GM23338 (cell line): ENCODE results near the gene NCLN. TPM values are rescaled to one million over a fixed set of nuclear protein-coding genes. Genes with fewer than 3 reads are reported as not detected.

ENCODE experiments used
- ATAC-seq: fragments of 200-7000 bp; cut with Tn5 transposase; 3 replicates; pipeline ENCODE4 v1.9.1; 2020
- DNase-seq: peaks from one replicate; pipeline ENCODE4 v3.0.0-alpha.2; 2015; ENCODE audit warnings: low spot score
- H2AFZ ChIP-seq: fragments of 200-600 bp; sonication (generic); 2 replicates; pipeline ENCODE4 v1.8.0; 2016; ENCODE audit warnings: antibody characterized with exemption, mild to moderate bottlenecking, moderate library complexity
- H3F3A ChIP-seq: fragments of 200-600 bp; sonication (generic); replicated peaks from 2 replicates; pipeline ENCODE4 v1.8.0; 2017; ENCODE audit warnings: antibody characterized with exemption, mixed run types, low read depth
- H3K27ac ChIP-seq: fragments of 200-600 bp; sonication (generic); 2 replicates; pipeline ENCODE4 v1.6.1; 2016; ENCODE audit warnings: low read depth
- H3K27me3 ChIP-seq: fragments of 200-600 bp; sonication (generic); 2 replicates; pipeline ENCODE4 v1.8.0; 2016; ENCODE audit warnings: mild to moderate bottlenecking, mixed run types, moderate library complexity; ENCODE audit not compliant: insufficient read depth
- H3K36me3 ChIP-seq: fragments of 200-600 bp; sonication (generic); 2 replicates; pipeline ENCODE4 v1.8.0; 2016; ENCODE audit warnings: mild to moderate bottlenecking; ENCODE audit not compliant: insufficient read depth
- H3K4me1 ChIP-seq: fragments of 200-600 bp; sonication (generic); 2 replicates; pipeline ENCODE4 v1.8.0; 2016; ENCODE audit warnings: mild to moderate bottlenecking, moderate library complexity; ENCODE audit not compliant: insufficient read depth
- H3K4me2 ChIP-seq: fragments of 200-600 bp; sonication (generic); 2 replicates; pipeline ENCODE4 v1.7.1; 2017; ENCODE audit warnings: mixed run types
- H3K4me3 ChIP-seq: fragments of 200-600 bp; sonication (generic); 2 replicates; pipeline ENCODE4 v1.6.1; 2016; ENCODE audit warnings: mixed run types
- H3K79me2 ChIP-seq: fragments of 200-600 bp; sonication (generic); replicated peaks from 2 replicates; pipeline ENCODE4 v1.8.0; 2017; ENCODE audit warnings: mild to moderate bottlenecking; ENCODE audit not compliant: insufficient read depth
- H3K9me2 ChIP-seq: fragments of 200-600 bp; sonication (generic); 2 replicates; pipeline ENCODE4 v1.8.0; 2017; ENCODE audit not compliant: insufficient read depth
- H4K20me1 ChIP-seq: fragments of 200-600 bp; sonication (generic); replicated peaks from 2 replicates; pipeline ENCODE4 v1.8.0; 2017; ENCODE audit warnings: mild to moderate bottlenecking; ENCODE audit not compliant: insufficient read depth
- H3K27ac Mint-ChIP-seq: 2 replicates; pipeline ENCODE4 v1.8.0; 2020; ENCODE audit warnings: inconsistent platforms, mild to moderate bottlenecking, moderate library complexity, mixed read lengths
- H3K27me3 Mint-ChIP-seq: 3 replicates; pipeline ENCODE4 v1.8.0; 2022; ENCODE audit warnings: low read depth, mild to moderate bottlenecking, moderate library complexity, mixed read lengths, inconsistent platforms; ENCODE audit not compliant: insufficient read depth, poor library complexity
- H3K36me3 Mint-ChIP-seq: 3 replicates; pipeline ENCODE4 v1.8.0; 2021; ENCODE audit warnings: low read depth, mild to moderate bottlenecking, inconsistent platforms, moderate library complexity, mixed read lengths
- H3K4me1 Mint-ChIP-seq: 3 replicates; pipeline ENCODE4 v1.8.0; 2020; ENCODE audit warnings: mild to moderate bottlenecking, inconsistent platforms, mixed read lengths
- H3K4me3 Mint-ChIP-seq: 3 replicates; pipeline ENCODE4 v1.8.0; 2021; ENCODE audit warnings: moderate library complexity, mild to moderate bottlenecking, inconsistent platforms, mixed read lengths
- H3K9me3 Mint-ChIP-seq: 3 replicates; pipeline ENCODE4 v1.8.0; 2020; ENCODE audit warnings: moderate library complexity, mild to moderate bottlenecking, inconsistent platforms, mixed read lengths
- CREB1 ChIP-seq: fragments of 250-450 bp; sonication (Bioruptor Pico); IDR thresholded peaks from 2 replicates; pipeline ENCODE4 v1.5.0; 2020; ENCODE audit warnings: low read depth, mild to moderate bottlenecking, moderate library complexity
- JUNB ChIP-seq: IDR thresholded peaks from one replicate; pipeline ENCODE4 v1.6.1; 2016; ENCODE audit warnings: antibody characterized with exemption; ENCODE audit not compliant: unreplicated experiment
- NANOG ChIP-seq: IDR thresholded peaks from 2 replicates; pipeline ENCODE4 v1.6.1; 2016; ENCODE audit warnings: antibody characterized with exemption, borderline replicate concordance
- POLR2AphosphoS5 ChIP-seq: IDR thresholded peaks from 2 replicates; pipeline ENCODE4 v1.6.1; 2016; ENCODE audit warnings: antibody characterized with exemption, low read depth
- ZNF114 ChIP-seq: fragments of 250-450 bp; sonication (Bioruptor Pico); IDR thresholded peaks from 2 replicates; pipeline ENCODE4 v1.5.0; 2020; ENCODE audit warnings: mild to moderate bottlenecking, moderate library complexity
- ZNF331 ChIP-seq: fragments of 250-450 bp; sonication (Bioruptor Pico); IDR thresholded peaks from 2 replicates; pipeline ENCODE4 v1.5.0; 2020; ENCODE audit warnings: low read depth, mild to moderate bottlenecking, moderate library complexity
- polyA plus RNA-seq: library from polyadenylated mRNA; unstranded; fragments of >200 nt; fragmentation: Nextera tagmentation; extraction: Ambion mirVana; gene quantifications from 2 replicates; pipeline ENCODE4 v1.2.1, GENCODE V29; 2016
- total RNA-seq: library from RNA; depleted of rRNA; stranded (reverse); fragments of >200 nt; shearing (Covaris generic); gene quantifications from 2 replicates; pipeline ENCODE4 v1.2.3, GENCODE V29; 2014
- TF ChIP-seq, protein P1 (sequence below), 2 experiments: fragments of 200-600 bp in 1 of 2; sonication (generic) in 1 of 2; conservative IDR thresholded peaks; 2 replicates each; pipeline versions ENCODE4 v1.5.1 to v1.6.1; 2016 to 2017; ENCODE audit warnings: antibody characterized with exemption in 2 of 2, low read depth in 2 of 2, mild to moderate bottlenecking in 2 of 2, moderate library complexity in 1 of 2
- TF ChIP-seq, protein P2 (sequence below): IDR thresholded peaks from 2 replicates; pipeline ENCODE4 v1.6.1; 2016; ENCODE audit warnings: antibody characterized with exemption
- TF ChIP-seq, protein P3 (sequence below): IDR thresholded peaks from one replicate; pipeline ENCODE4 v1.6.1; 2018; ENCODE audit warnings: antibody characterized with exemption; ENCODE audit not compliant: unreplicated experiment

NCLN gene
- total and polyA plus RNA-seq, 2 experiments from 2014 or later = 85.6 to 125 TPM

DNA sequence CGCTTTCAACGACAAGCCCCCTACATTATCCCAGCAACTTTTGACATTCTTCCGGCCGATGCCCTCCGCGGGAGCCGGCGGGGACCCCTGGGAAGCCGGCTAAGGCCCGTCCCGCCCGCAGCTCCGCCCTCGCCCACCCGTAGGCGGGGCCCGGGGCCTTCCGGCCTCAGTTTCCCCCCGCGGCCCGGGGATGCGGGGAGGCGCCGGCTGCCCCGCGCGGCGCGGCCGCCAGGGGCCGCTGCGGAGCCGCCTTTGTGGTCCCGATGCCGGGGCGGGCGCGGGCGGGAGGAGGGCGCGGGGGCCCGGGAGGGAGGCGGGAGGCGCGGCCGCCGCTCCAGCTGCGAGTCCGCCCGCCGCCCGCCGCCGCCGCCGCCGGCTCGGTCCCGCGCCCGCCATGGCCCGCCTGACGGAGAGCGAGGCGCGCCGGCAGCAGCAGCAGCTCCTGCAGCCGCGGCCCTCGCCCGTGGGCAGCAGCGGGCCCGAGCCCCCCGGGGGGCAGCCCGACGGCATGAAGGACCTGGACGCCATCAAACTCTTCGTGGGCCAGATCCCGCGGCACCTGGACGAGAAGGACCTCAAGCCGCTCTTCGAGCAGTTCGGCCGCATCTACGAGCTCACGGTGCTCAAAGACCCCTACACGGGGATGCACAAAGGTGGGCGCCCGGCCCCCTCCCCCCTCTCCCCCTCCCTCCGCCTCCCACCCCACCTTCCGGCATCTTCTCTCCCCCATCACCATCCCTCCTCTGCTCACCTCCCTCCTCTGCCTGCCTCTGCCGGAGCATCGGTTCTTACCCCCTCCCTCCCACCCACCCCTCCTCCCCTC, 38.8 kb downstream of the NCLN start, which contains the start of gene CELF5:
CELF5 (plus strand) TSS at position 316 of the 823 bp plus-strand sequence; CDS start at position 395, 79 bp downstream.
- peak within 1 kb of the TSS; percentile 63 for H3K4me3 ChIP-seq
- H2AFZ ChIP-seq = no peak within 1 kb of the TSS
- DNase-seq = peak; percentile 75
- no peaks in the 10 kb centered on the region for H3K9me3 Mint-ChIP-seq
- TF ChIP-seq ZNF331 (CRISPR knock-in tag) = no peak
- no peak for TF ChIP-seq ZNF114 (CRISPR knock-in tag)
- TF ChIP-seq, protein P1, sequence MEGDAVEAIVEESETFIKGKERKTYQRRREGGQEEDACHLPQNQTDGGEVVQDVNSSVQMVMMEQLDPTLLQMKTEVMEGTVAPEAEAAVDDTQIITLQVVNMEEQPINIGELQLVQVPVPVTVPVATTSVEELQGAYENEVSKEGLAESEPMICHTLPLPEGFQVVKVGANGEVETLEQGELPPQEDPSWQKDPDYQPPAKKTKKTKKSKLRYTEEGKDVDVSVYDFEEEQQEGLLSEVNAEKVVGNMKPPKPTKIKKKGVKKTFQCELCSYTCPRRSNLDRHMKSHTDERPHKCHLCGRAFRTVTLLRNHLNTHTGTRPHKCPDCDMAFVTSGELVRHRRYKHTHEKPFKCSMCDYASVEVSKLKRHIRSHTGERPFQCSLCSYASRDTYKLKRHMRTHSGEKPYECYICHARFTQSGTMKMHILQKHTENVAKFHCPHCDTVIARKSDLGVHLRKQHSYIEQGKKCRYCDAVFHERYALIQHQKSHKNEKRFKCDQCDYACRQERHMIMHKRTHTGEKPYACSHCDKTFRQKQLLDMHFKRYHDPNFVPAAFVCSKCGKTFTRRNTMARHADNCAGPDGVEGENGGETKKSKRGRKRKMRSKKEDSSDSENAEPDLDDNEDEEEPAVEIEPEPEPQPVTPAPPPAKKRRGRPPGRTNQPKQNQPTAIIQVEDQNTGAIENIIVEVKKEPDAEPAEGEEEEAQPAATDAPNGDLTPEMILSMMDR (conservative IDR thresholded peaks at IDR 0.05; ENCODE audit: low read depth in 2 of 2) = peak in 1 of 2 experiments; percentile 56; a peak in 3 of 4 replicates
- peaks cover 11% of the 10 kb centered on the region for H3K4me1 ChIP-seq
- H3K4me2 ChIP-seq = peak within 1 kb of the TSS; percentile 77
- H3K9me2 ChIP-seq = no peaks in the 10 kb centered on the region
- H3K4me1 Mint-ChIP-seq = peaks cover 24% of the 10 kb centered on the region
- H3K36me3 Mint-ChIP-seq = no peaks in the 10 kb centered on the region
- no peak within 1 kb of the TSS for H3K27ac ChIP-seq
- H3K27me3 Mint-ChIP-seq = peaks cover 18% of the 10 kb centered on the region
- H3K27me3 ChIP-seq = no peaks in the 10 kb centered on the region
- peak within 1 kb of the TSS; percentile 71 for H3K4me3 Mint-ChIP-seq
- peak; percentile 23 for ATAC-seq
- no peaks in the 10 kb centered on the region for H3K79me2 ChIP-seq
- no peak within 1 kb of the TSS for H3K27ac Mint-ChIP-seq
- 0 out of 2 replicates have a peak, but pooled peaks cover 2% of the 10 kb centered on the region for H3F3A ChIP-seq
- no peaks in the 10 kb centered on the region for H3K36me3 ChIP-seq
- no peaks in the 10 kb centered on the region; the same call in none of the 2 replicates for H4K20me1 ChIP-seq

DNA sequence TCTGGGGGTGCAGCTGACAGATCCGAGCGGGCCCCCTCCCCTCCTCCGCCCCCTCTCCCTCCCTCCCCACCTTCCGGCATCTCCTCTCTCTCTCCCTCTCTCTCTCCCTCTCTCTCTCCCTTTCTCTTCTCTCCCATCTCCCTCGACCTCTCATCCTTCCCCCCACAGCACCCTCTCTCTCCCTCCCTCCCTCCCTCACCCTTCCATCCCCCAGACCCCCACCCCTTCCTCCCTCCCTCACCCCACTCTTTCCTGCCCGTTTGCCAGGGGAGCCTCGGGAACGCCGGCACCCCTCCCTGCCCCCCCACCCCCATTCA, 39.4 kb downstream of the NCLN start:
- H3K4me2 ChIP-seq = peak overlapping the region; percentile 77
- peaks cover under 1% of the 10 kb centered on the region for H4K20me1 ChIP-seq
- 0 out of 3 replicates have a peak, but pooled peaks have one; percentile 4 for ATAC-seq
- H3K27me3 Mint-ChIP-seq = peaks cover 18% of the 10 kb centered on the region
- H3F3A ChIP-seq = 0 out of 2 replicates have a peak, but pooled peaks cover 2% of the 10 kb centered on the region
- H3K27ac Mint-ChIP-seq = no peak overlapping the region
- H3K4me3 Mint-ChIP-seq = peak overlapping the region; percentile 71
- no peaks in the 10 kb centered on the region for H3K27me3 ChIP-seq
- no peaks in the 10 kb centered on the region for H3K9me3 Mint-ChIP-seq
- peaks cover 26% of the 10 kb centered on the region for H3K4me1 Mint-ChIP-seq
- peaks cover 11% of the 10 kb centered on the region for H3K4me1 ChIP-seq
- no peaks in the 10 kb centered on the region for H3K36me3 ChIP-seq
- H3K79me2 ChIP-seq = no peaks in the 10 kb centered on the region
- no peak overlapping the region for H2AFZ ChIP-seq
- H3K4me3 ChIP-seq = peak overlapping the region; percentile 63
- no peaks in the 10 kb centered on the region for H3K36me3 Mint-ChIP-seq
- H3K9me2 ChIP-seq = no peaks in the 10 kb centered on the region
- no peak overlapping the region for H3K27ac ChIP-seq
- DNase-seq = peak; percentile 58
- TF ChIP-seq JUNB = no peak
- TF ChIP-seq ZNF331 (CRISPR knock-in tag) = no peak
- TF ChIP-seq CREB1 (CRISPR knock-in tag) = no peak
- TF ChIP-seq POLR2AphosphoS5 = no peak
- TF ChIP-seq, protein P2, sequence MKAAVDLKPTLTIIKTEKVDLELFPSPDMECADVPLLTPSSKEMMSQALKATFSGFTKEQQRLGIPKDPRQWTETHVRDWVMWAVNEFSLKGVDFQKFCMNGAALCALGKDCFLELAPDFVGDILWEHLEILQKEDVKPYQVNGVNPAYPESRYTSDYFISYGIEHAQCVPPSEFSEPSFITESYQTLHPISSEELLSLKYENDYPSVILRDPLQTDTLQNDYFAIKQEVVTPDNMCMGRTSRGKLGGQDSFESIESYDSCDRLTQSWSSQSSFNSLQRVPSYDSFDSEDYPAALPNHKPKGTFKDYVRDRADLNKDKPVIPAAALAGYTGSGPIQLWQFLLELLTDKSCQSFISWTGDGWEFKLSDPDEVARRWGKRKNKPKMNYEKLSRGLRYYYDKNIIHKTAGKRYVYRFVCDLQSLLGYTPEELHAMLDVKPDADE = no peak
- TF ChIP-seq, protein P3, sequence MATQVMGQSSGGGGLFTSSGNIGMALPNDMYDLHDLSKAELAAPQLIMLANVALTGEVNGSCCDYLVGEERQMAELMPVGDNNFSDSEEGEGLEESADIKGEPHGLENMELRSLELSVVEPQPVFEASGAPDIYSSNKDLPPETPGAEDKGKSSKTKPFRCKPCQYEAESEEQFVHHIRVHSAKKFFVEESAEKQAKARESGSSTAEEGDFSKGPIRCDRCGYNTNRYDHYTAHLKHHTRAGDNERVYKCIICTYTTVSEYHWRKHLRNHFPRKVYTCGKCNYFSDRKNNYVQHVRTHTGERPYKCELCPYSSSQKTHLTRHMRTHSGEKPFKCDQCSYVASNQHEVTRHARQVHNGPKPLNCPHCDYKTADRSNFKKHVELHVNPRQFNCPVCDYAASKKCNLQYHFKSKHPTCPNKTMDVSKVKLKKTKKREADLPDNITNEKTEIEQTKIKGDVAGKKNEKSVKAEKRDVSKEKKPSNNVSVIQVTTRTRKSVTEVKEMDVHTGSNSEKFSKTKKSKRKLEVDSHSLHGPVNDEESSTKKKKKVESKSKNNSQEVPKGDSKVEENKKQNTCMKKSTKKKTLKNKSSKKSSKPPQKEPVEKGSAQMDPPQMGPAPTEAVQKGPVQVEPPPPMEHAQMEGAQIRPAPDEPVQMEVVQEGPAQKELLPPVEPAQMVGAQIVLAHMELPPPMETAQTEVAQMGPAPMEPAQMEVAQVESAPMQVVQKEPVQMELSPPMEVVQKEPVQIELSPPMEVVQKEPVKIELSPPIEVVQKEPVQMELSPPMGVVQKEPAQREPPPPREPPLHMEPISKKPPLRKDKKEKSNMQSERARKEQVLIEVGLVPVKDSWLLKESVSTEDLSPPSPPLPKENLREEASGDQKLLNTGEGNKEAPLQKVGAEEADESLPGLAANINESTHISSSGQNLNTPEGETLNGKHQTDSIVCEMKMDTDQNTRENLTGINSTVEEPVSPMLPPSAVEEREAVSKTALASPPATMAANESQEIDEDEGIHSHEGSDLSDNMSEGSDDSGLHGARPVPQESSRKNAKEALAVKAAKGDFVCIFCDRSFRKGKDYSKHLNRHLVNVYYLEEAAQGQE = no peak
- TF ChIP-seq NANOG = no peak
